ENCODE results near the gene OPRL1.
"Not testable (repeated sequence)": the region's sequence is repeated elsewhere in the genome, so short reads cannot be mapped to it uniquely, and the experiment has no call there.

Gene OPRL1

GRCh38 chr20:64088586-64088985, 8.7 kb downstream of the OPRL1 start:
- DNase-seq, result not testable (repeated sequence)

DNA sequence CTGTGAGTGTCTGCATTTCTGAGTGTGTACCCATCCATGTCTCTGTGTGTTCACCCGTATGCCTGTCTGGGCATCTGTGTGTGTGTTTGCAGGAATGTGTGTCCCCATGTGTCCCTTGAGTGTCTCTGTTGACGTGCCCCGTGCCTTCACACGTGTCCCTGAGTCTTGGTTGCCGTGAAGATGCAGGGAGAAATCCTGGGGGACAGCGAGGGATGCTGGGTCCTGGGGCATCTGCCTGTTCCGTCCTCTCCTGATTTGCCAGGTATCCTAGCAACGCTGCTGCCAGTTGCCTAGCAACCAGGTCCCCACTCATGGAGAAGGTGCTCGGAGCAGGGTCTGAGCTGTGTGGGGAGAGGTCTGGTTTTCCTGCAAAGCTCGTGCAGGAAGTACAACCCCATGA, 10.3 kb downstream of the OPRL1 start:
- DNase-seq, result no peak

- DNase-seq, result no peak
Observed at GRCh38 chr20:64091340-64091739, 11.5 kb downstream of the OPRL1 start.

GRCh38 chr20:64091770-64092169, 11.9 kb downstream of the OPRL1 start:
- DNase-seq, result no peak

DNA sequence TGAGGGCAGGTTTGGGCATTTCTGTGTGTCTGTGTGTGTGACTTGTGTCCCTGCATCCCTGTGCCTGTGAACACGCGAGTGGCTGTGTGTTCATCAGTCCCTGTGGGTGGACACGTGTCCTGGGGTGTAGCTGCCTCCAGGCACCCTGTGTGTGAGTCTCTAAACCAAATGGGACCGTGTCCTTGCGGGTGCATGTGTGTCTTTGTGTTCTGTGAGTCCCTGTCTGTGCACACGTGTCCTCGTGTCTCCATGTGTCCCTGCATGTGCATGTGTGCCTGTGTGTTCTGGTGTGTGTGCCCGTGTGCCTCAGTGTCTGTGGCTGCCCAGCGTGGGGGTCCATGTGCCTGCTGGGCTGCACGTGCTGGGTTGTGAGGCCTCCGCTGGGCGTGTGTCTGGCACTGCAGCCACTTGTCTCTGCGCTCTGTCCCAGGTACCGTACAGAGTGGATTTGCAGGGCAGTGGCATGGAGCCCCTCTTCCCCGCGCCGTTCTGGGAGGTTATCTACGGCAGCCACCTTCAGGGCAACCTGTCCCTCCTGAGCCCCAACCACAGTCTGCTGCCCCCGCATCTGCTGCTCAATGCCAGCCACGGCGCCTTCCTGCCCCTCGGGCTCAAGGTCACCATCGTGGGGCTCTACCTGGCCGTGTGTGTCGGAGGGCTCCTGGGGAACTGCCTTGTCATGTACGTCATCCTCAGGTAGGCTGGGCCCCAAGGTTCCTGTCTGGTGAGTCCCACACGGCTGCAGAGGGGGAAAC, 12.6 kb downstream of the OPRL1 start:
- DNase-seq, result no peak

- no peak for DNase-seq
Observed at GRCh38 chr20:64093013-64093503, 13.2 kb downstream of the OPRL1 start.

DNA sequence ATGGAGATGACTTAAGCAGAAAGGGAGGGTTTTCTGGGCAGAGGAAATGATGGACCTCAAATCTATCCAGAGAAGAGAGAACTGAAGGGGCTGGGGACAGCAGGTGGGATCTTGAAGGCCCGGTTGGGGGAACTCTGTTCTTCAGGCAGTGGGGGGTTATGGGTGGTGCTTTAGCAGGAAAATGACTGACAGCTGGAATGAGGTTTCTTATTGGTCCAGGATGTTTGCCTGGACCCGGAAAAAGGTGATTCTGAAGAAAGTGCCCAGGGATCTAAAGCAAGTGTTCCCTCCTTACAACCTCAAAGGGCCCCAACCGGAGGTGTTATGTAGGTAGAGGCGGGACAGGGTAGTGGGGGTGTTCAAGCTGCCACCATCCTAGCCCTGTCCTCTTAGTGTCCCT, 15.6 kb downstream of the OPRL1 start:
- DNase-seq, result no peak

DNA sequence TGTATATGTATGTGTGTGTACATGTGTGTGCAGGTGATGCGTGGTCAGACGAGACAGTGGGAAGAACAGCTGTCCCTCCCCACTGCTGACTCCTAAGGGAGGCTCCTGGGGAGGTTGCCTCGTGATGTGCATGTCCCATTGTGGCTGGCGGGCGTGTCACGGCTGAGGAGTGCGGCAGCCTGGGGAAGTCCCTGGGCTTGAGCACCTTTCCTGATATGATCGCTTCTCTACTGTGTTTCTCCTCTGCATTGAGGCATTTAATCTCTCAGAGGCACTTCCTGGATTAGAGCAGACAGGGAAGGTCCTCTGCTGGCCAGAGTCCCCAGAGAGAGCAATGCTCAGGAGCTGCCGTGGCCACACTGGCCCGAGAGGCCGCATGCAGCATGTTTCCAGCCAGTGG, 16.0 kb downstream of the OPRL1 start:
- no peak for DNase-seq

- no peak for DNase-seq
Observed at GRCh38 chr20:64096535-64096934, 16.7 kb downstream of the OPRL1 start.

DNA sequence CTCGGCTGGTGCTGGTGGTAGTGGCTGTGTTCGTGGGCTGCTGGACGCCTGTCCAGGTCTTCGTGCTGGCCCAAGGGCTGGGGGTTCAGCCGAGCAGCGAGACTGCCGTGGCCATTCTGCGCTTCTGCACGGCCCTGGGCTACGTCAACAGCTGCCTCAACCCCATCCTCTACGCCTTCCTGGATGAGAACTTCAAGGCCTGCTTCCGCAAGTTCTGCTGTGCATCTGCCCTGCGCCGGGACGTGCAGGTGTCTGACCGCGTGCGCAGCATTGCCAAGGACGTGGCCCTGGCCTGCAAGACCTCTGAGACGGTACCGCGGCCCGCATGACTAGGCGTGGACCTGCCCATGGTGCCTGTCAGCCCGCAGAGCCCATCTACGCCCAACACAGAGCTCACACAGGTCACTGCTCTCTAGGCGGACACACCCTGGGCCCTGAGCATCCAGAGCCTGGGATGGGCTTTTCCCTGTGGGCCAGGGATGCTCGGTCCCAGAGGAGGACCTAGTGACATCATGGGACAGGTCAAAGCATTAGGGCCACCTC, 18.7 kb downstream of the OPRL1 start:
- DNase-seq, result no peak

DNA sequence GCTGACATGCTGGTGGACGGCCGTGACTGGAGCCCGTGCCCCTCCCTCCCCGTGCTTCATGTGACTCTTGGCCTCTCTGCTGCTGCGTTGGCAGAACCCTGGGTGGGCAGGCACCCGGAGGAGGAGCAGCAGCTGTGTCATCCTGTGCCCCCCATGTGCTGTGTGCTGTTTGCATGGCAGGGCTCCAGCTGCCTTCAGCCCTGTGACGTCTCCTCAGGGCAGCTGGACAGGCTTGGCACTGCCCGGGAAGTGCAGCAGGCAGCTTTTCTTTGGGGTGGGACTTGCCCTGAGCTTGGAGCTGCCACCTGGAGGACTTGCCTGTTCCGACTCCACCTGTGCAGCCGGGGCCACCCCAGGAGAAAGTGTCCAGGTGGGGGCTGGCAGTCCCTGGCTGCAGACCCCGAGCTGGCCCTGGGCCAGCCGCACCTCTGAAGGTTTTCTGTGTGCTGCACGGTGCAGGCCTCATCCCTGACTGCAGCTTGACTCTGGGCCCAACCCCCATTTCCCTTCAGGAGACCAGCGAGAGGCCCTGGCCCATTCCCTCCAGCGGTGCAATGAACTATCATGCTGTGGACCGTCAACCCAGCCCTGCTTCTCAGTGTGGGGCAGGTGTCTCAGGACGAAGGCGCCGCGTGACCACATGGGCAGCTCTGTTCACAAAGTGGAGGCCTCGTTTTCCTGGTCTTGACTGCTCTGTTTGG, 19.4 kb downstream of the OPRL1 start:
- no peak for DNase-seq

DNA sequence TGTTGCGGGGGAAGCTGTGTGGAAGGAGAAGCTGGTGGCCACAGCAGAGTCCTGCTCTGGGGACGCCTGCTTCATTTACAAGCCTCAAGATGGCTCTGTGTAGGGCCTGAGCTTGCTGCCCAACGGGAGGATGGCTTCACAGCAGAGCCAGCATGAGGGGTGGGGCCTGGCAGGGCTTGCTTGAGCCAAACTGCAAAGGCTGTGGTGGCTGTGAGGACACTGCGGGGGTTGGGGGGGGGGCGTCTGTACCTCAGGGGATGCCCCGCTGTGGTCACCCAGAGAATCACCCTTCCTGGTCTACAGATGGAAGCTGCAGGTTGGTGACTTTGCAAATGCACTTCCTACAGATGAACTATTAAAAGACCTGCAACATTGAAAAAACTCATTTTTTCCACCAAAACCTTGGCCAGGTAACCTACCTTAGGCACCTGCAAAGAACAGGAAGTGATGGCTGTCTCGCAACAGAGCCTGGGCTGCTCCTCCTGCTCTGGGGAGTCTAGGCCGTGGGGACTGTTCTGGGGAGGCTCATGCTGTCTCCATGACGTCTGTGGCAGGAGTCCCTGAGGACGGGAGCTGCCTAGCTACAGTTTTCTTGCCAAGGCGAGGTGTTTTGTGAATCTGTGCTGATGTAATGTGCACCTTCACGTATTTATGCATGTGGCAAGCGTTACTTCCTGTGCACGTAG, 20.1 kb downstream of the OPRL1 start:
- DNase-seq, result no peak

- no peak for DNase-seq
Observed at GRCh38 chr20:64100566-64100888, 20.6 kb downstream of the OPRL1 start.

GRCh38 chr20:64100946-64101688, 21.2 kb downstream of the OPRL1 start:
- no peak for DNase-seq

DNA sequence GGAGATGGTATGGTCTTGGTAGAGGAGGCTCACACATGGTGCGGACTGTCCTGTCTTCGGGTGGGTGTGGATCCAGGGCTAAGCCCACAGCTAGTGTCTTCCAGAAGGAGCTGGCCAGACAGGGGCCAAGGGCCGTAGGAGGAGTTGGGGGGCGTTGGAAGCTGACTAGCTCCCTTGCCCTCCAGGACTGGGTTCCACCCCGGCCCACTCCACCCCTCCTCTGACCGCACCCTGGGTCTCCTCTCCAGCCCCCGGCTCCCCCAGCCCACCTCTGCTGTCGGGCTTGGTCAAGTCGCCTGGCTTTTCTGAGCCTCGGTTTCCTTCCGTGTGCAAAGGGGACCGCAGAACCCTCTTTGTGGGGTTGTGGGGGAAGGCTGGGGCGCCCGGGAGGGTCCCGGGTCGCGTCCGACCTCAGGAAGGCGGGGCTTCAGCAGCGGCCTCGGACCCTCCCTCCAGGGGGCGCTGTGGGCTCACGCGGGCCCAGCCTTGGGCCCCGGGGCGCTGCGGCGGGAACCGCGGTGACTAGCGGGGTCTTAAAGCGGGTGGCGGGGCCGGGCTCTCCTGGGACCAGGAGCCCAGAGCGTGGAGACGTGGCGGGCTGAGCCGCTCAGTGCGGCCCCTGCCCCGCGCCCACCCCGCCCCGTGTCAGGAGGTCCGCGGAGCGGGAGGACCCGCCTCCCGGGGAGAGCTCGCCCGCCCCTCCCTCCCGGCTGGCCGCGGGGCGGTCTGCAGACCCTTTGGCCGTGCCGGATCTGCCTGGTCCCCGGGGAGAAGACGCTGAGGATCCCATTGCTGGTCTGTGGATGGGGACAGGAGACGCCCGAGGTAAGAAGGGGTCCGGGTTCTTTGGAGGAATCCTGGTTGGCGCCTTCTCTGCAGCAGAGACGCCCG, 22.1 kb downstream of the OPRL1 start:
- peak; percentile 91 for DNase-seq

DNA sequence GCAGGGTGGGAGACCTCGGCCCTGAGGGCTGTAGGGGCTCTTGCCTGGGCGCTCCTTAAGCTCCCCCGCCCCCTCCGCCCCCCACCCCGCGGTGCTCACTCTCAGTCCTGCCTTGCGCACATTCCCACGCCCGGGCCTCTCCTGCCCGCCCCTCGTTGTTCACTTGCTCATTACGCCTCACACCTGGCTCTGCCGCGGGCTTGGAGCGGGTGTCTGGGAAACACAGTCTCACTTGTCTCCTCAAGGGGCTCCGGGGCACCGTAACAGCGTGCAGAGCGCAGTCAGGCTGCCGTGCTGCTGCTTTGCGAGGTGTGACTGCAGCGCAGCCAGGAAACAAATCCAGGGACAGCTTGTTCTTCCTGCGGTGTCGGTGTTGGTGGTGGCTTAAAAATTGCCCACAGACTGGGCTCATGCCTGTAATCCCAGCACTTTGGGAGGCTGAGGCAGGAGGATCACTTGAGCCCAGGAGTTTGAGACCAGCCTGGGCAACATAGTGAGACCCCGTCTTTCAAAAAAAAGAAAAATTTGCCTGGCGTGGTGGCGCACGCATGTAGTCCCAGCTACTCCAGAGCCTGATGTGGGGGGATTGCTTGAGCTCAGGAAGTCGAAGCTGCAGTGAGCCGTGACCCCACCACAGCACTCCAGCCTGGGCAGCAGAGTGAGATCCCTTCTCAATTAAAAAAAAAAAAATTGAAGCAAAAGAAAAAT, 22.9 kb downstream of the OPRL1 start:
- no peak for DNase-seq

DNA sequence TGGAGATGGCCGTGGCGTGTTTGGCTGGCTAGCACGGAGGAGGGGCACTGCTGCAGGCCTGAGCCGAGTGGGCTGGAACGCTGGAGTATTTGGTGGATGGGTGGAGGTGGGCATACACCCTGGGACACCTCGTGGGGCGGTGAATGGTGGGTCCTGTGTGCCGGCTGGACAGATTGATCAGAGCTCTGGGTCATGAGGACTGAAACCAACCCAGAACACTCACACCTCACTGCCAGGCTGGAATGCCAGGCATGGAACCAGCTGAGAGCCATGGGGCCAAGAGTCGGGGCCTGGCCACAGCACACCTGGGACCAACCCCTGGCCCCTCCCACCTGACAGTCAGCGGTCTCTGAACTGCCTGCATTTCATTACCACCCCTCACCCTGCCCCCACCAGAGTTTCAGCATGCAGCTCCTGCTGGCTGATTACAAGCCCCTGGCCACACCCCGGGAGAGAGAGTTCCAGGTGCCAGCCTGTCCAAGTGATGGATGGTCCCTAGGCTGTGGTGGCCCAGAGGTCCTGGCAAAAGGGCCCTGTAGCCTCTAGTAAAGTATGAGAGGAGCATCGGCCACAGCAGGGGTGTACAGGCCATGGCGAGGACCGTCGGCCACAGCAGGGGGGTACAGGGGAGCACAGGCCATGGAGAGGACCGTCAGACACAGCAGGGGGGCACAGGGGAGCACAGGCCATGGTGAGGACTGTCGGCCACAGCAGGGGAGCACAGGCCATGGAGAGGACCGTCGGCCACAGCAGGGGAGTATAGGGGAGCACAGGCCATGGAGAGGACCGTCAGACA, 24.2 kb downstream of the OPRL1 start:
- DNase-seq, result no peak

DNA sequence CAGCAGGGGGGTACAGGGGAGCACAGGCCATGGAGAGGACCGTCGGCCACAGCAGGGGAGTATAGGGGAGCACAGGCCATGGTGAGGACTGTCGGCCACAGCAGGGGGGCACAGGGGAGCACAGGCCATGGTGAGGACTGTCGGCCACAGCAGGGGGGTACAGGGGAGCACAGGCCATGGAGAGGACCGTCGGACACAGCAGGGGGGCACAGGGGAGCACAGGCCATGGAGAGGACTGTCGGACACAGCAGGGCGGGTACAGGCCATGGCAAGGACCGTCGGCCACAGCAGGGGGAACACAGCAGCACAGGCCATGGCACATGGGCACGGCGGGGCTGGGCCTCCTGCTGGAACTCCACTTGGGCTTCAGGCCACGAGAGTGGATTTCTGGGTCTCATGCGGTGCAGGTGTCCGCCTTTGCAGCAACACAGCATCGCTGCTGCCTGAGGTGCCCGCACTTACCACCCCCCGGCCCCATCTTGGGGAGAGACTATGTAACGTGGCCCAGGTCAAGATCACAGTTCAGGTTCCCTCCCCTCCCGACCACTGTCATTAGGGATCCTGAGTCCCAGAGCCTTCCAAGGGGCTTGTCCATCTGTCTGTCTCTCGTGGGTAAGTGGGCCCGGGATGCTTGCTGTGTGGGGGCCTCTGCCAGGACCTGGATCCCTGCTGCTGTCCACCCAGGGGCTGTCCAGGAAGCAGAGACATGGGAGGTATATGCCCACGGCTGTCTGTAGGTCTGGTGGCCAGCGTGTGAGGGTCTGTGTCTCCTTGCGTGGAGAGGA, 25.0 kb downstream of the OPRL1 start:
- no peak for DNase-seq

DNA sequence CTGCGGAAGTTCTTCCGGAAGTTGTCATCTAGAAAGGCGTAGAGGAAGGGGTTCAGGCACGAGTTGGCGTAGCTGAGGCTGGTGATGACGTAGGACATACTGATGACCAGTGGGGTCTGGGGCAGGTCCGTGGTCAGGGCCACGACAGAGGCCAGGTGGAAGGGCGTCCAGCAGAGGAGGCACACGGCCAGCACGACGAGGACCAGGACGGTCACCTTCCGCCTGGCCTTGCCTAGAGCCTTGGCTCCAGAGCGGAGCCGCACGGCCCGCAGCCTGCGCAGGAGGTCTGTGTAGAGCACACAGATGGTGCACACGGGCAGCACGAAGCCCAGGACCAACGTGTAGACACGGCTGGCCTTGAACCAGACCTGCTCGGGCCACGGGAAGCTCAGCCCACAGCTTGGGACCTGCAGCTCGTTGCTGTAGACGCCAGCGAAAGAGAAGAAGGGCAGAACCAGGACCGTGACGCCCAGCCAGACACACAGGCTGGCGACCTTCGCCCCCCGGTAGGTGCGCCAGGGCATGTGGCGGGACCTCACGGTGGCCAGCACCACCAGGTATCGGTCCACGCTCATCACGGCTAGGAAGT, 26.1 kb downstream of the OPRL1 start:
- DNase-seq, result no peak

Data from 8988T (cell line).